GM12878 (cell line): ENCODE measurements around the gene SUB1. TPM values are rescaled to one million over a fixed set of nuclear protein-coding genes. Genes with fewer than 3 reads are reported as not detected.
A peak's percentile ranks its signal among the peaks of the same experiment; 100 is the strongest.

Experiments used
- CEBPB ChIP-seq, 2 experiments: fragments of 150-350 bp in 1 of 2; IDR thresholded peaks; 2 replicates each; pipeline ENCODE4 v1.6.1; 2012 to 2014; ENCODE audit warnings: low read depth in 2 of 2, low read length in 2 of 2, borderline replicate concordance in 1 of 2, inconsistent platforms in 1 of 2
- DPF2 ChIP-seq: fragments of 450-650 bp; IDR thresholded peaks from 2 replicates; pipeline ENCODE4 v1.6.1; 2017; ENCODE audit warnings: mild to moderate bottlenecking
- ELK1 ChIP-seq: IDR thresholded peaks from 2 replicates; pipeline ENCODE4 v1.6.1; 2012; ENCODE audit warnings: low read depth, low read length, improper control_type of control experiment
- ESRRA ChIP-seq: IDR thresholded peaks from 2 replicates; pipeline ENCODE4 v1.6.1; 2012; ENCODE audit warnings: mild to moderate bottlenecking, low read length, improper control_type of control experiment
- ETV6 ChIP-seq, 2 experiments: fragments of 450-650 bp in 1 of 2; IDR thresholded peaks in 1 of 2; conservative IDR thresholded peaks in 1 of 2; 2 replicates each; pipeline ENCODE4 v1.6.1; 2014; ENCODE audit warnings: antibody characterized with exemption in 1 of 2, borderline replicate concordance in 1 of 2, low read depth in 1 of 2, mild to moderate bottlenecking in 1 of 2, moderate library complexity in 1 of 2
- FOS ChIP-seq: IDR thresholded peaks from 3 replicates; pipeline ENCODE4 v1.6.1; 2011; ENCODE audit warnings: borderline replicate concordance; ENCODE audit not compliant: insufficient read length; ENCODE audit errors: extremely low read depth
- GABPA ChIP-seq: IDR thresholded peaks from 2 replicates; pipeline ENCODE4 v1.6.1; 2014; ENCODE audit warnings: antibody characterized with exemption, low read depth, mild to moderate bottlenecking, inconsistent platforms
- HDGF ChIP-seq: fragments of 450-650 bp; IDR thresholded peaks from 2 replicates; pipeline ENCODE4 v1.6.1; 2016; ENCODE audit warnings: antibody characterized with exemption
- IRF3 ChIP-seq: fragments of 450-650 bp; IDR thresholded peaks from 2 replicates; pipeline ENCODE4 v1.6.1; 2014; ENCODE audit warnings: mild to moderate bottlenecking
- MEF2B ChIP-seq: fragments of 450-650 bp; IDR thresholded peaks from 2 replicates; pipeline ENCODE4 v1.6.1; 2018; ENCODE audit warnings: mild to moderate bottlenecking, moderate library complexity; ENCODE audit not compliant: partially characterized antibody, poor library complexity, severe bottlenecking
- MTA2 ChIP-seq: fragments of 450-650 bp; IDR thresholded peaks from 2 replicates; pipeline ENCODE4 v1.6.1; 2016; ENCODE audit warnings: low read depth, mild to moderate bottlenecking, moderate library complexity
- PAX8 ChIP-seq: fragments of 450-650 bp; IDR thresholded peaks from 2 replicates; pipeline ENCODE4 v1.6.1; 2017; ENCODE audit warnings: mild to moderate bottlenecking, moderate library complexity
- PKNOX1 ChIP-seq: fragments of 450-650 bp; IDR thresholded peaks from 2 replicates; pipeline ENCODE4 v1.6.1; 2016; ENCODE audit warnings: mild to moderate bottlenecking
- PML ChIP-seq: IDR thresholded peaks from 2 replicates; pipeline ENCODE4 v1.6.1; 2012; ENCODE audit warnings: low read length, inconsistent platforms
- POLR2AphosphoS2 ChIP-seq: IDR thresholded peaks from 2 replicates; pipeline ENCODE4 v1.6.1; 2011; ENCODE audit warnings: low read depth, mild to moderate bottlenecking, low read length, improper control_type of control experiment, moderate library complexity
- RFX5 ChIP-seq: IDR thresholded peaks from 2 replicates; pipeline ENCODE4 v1.6.1; 2011; ENCODE audit warnings: low read depth, low read length, improper control_type of control experiment
- SKIL ChIP-seq: fragments of 450-650 bp; IDR thresholded peaks from 2 replicates; pipeline ENCODE4 v1.6.1; 2017; ENCODE audit warnings: mild to moderate bottlenecking, low read depth, inconsistent platforms; ENCODE audit not compliant: poor library complexity, severe bottlenecking
- SUPT20H ChIP-seq: IDR thresholded peaks from 2 replicates; pipeline ENCODE4 v1.6.1; 2011; ENCODE audit warnings: low read depth, mild to moderate bottlenecking, low read length, moderate library complexity, borderline replicate concordance; ENCODE audit not compliant: control insufficient read depth
- TBL1XR1 ChIP-seq: IDR thresholded peaks from 2 replicates; pipeline ENCODE4 v1.6.1; 2012; ENCODE audit warnings: low read depth, low read length, improper control_type of control experiment
- ZNF622 ChIP-seq: fragments of 450-650 bp; IDR thresholded peaks from 2 replicates; pipeline ENCODE4 v1.6.1; 2017; ENCODE audit warnings: mild to moderate bottlenecking, inconsistent platforms
- polyA plus RNA-seq, 11 experiments: library from polyadenylated mRNA; depleted of rRNA in 4 of 11; unstranded in 6 of 11; stranded (reverse) in 5 of 11; fragments of >200 nt; fragmentation: Nextera tagmentation in 4 of 11; fragmentation: Illumina TruSeq in 1 of 11; extraction: Ambion mirVana in 4 of 11; extraction: Trizol in 1 of 11; gene quantifications; 1 replicate in 1 of 11; 2 replicates in 10 of 11; pipeline versions ENCODE4 v1.2.1 to v1.2.3, GENCODE V29; 2011 to 2016; ENCODE audit warnings: inconsistent platforms in 2 of 11, missing spikeins in 2 of 11, low read depth in 1 of 11
- total RNA-seq, 4 experiments: library from RNA; depleted of rRNA in 3 of 4; stranded (reverse); fragments of >200 nt in 3 of 4; fragmentation: Illumina TruSeq in 1 of 4; extraction: Trizol in 1 of 4; gene quantifications; 2 replicates each; pipeline versions ENCODE4 v1.2.1 to v1.2.3, GENCODE V29; 2013 to 2021
- TF ChIP-seq, protein P1 (sequence below): IDR thresholded peaks from 2 replicates; pipeline ENCODE4 v1.6.1; 2012; ENCODE audit warnings: mild to moderate bottlenecking, low read depth, low read length

The SUB1 gene
- total and polyA plus RNA-seq, 10 of the 15 experiments (the other 5 are each of a cell fraction or from before 2014, with no cell fraction given), result 468 to 2,785 (median 1,145) TPM

DNA sequence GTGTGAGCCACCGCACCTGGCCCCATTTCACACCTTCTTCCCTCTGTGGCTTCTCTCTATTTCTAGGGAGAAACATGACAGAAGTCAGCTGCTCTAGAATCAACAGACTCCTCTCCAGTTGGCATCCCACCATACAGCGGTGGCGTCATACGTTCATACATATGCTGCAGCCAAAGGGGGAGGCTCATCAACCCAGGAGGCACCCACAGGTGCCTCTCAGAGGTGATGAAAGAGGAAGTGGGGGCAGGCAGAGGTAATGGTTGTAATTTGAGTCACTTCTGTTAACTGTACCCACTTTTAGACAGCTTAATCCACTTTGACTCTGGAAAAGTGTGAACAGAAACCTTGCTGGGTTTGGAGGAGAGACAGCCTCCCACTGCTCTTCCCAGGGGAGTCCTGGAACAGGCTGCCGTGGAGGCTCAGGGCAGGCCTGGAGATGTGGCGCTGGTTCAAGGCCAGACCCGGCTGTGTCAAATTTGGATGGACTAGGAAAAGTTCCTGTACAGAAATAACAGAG, 47.3 kb upstream of the SUB1 start (continued):
- TF ChIP-seq POLR2AphosphoS2 (no peak), DPF2 (peak; percentile 99), ESRRA (no peak), RFX5 (no peak), MEF2B (peak; percentile 94), PAX8 (no peak), MTA2 (peak; percentile 94), FOS (no peak), TBL1XR1 (0 out of 2 replicates have a peak, but pooled peaks have one; percentile 37), SUPT20H (no peak), GABPA (peak; percentile 63; the same call in 1 of the 2 replicates), CEBPB (IDR thresholded peaks at IDR 0.05; ENCODE audit: borderline replicate concordance in 1 of 2, low read depth in 2 of 2, low read length in 2 of 2) (no peak), ZNF622 (no peak), SKIL (peak; percentile 85), PML (peak; percentile 49; the same call in 1 of the 2 replicates), ETV6 (conservative IDR thresholded peaks at IDR 0.05 in 1 of 2, IDR thresholded peaks at IDR 0.05 in 1 of 2; ENCODE audit: borderline replicate concordance in 1 of 2, low read depth in 1 of 2) (peak in 1 of 2 experiments; percentile 98; a peak in 2 of 4 replicates), ELK1 (no peak), PKNOX1 (no peak; the same call in 1 of the 2 replicates), HDGF (no peak; the same call in 1 of the 2 replicates), IRF3 (no peak)
- TF ChIP-seq, protein P1, sequence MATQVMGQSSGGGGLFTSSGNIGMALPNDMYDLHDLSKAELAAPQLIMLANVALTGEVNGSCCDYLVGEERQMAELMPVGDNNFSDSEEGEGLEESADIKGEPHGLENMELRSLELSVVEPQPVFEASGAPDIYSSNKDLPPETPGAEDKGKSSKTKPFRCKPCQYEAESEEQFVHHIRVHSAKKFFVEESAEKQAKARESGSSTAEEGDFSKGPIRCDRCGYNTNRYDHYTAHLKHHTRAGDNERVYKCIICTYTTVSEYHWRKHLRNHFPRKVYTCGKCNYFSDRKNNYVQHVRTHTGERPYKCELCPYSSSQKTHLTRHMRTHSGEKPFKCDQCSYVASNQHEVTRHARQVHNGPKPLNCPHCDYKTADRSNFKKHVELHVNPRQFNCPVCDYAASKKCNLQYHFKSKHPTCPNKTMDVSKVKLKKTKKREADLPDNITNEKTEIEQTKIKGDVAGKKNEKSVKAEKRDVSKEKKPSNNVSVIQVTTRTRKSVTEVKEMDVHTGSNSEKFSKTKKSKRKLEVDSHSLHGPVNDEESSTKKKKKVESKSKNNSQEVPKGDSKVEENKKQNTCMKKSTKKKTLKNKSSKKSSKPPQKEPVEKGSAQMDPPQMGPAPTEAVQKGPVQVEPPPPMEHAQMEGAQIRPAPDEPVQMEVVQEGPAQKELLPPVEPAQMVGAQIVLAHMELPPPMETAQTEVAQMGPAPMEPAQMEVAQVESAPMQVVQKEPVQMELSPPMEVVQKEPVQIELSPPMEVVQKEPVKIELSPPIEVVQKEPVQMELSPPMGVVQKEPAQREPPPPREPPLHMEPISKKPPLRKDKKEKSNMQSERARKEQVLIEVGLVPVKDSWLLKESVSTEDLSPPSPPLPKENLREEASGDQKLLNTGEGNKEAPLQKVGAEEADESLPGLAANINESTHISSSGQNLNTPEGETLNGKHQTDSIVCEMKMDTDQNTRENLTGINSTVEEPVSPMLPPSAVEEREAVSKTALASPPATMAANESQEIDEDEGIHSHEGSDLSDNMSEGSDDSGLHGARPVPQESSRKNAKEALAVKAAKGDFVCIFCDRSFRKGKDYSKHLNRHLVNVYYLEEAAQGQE, result no peak
